IMR-90 (cell line): ENCODE data around the gene C2CD4D. TPM values are rescaled to one million over a fixed set of nuclear protein-coding genes. Genes with fewer than 3 reads are reported as not detected.

Experiments used
- ATAC-seq: fragments of 200-7000 bp; cut with Tn5 transposase; 2 replicates; pipeline ENCODE4 v1.9.1; 2020; ENCODE audit warnings: low read depth, mild to moderate bottlenecking, moderate library complexity
- BruUV-seq: library from RNA; stranded (reverse); fragments of 400-500 nt; replicated peaks from 2 replicates; lab custom pipeline; 2021; lab: Mats Ljungman, UMichigan
- CTCF ChIA-PET: fragments of 300-600 bp; formaldehyde crosslinking; extraction: SDS; loops from one replicate; lab custom pipeline; 2021; ENCODE audit warnings: antibody characterized with exemption; lab: Yijun Ruan, JAX
- POLR2A ChIA-PET: fragments of 300-600 bp; sonication (Branson Sonifier 250); formaldehyde crosslinking; loops from one replicate; lab custom pipeline; 2022; ENCODE audit warnings: antibody characterized with exemption; ENCODE audit not compliant: unreplicated experiment; lab: Charles Lee
- DNase-seq: peaks from one replicate; pipeline ENCODE4 v3.0.0; 2013
- H2AFZ ChIP-seq: replicated peaks from 2 replicates; pipeline ENCODE3; 2013; ENCODE audit warnings: low read length, mild to moderate bottlenecking; ENCODE audit not compliant: poor library complexity
- H2AK5ac ChIP-seq: 2 replicates; pipeline ENCODE4 v1.6.1; 2013; ENCODE audit warnings: low read depth, low read length, inconsistent platforms
- H2AK9ac ChIP-seq: replicated peaks from 2 replicates; pipeline ENCODE3; 2013; ENCODE audit warnings: mild to moderate bottlenecking, low read depth, low read length, moderate library complexity; ENCODE audit not compliant: poor library complexity
- H2BK120ac ChIP-seq: 2 replicates; pipeline ENCODE4 v1.6.1; 2013; ENCODE audit warnings: low read depth, low read length, inconsistent platforms
- H2BK15ac ChIP-seq: 3 replicates; pipeline ENCODE4 v1.6.1; 2013; ENCODE audit warnings: low read depth, low read length, inconsistent platforms
- H2BK20ac ChIP-seq: 2 replicates; pipeline ENCODE4 v1.6.1; 2013; ENCODE audit warnings: low read depth, mild to moderate bottlenecking, inconsistent platforms, low read length, moderate library complexity
- H2BK5ac ChIP-seq: 2 replicates; pipeline ENCODE4 v1.6.1; 2013; ENCODE audit warnings: mild to moderate bottlenecking, low read depth, low read length, inconsistent platforms; ENCODE audit not compliant: poor library complexity, severe bottlenecking
- H3K14ac ChIP-seq: replicated peaks from 2 replicates; pipeline ENCODE4 v1.6.1; 2013; ENCODE audit warnings: low read depth, low read length, inconsistent platforms
- H3K18ac ChIP-seq: 2 replicates; pipeline ENCODE4 v1.6.1; 2013; ENCODE audit warnings: low read depth, low read length, control low read depth
- H3K23ac ChIP-seq: 2 replicates; pipeline ENCODE4 v1.6.1; 2013; ENCODE audit warnings: low read depth, low read length, inconsistent platforms
- H3K27ac ChIP-seq: 2 replicates; pipeline ENCODE4 v1.5.1; 2013; ENCODE audit warnings: mild to moderate bottlenecking, control low read depth, low read length; ENCODE audit not compliant: insufficient read depth
- H3K27me3 ChIP-seq: 2 replicates; pipeline ENCODE4 v1.6.1; 2013; ENCODE audit warnings: low read length; ENCODE audit not compliant: control insufficient read depth, insufficient read depth
- H3K36me3 ChIP-seq: 2 replicates; pipeline ENCODE4 v1.6.1; 2013; ENCODE audit warnings: low read length, mixed read lengths; ENCODE audit not compliant: control insufficient read depth, insufficient read depth
- H3K4ac ChIP-seq: 2 replicates; pipeline ENCODE4 v1.6.1; 2013; ENCODE audit warnings: low read depth, low read length, inconsistent platforms
- H3K4me1 ChIP-seq: 2 replicates; pipeline ENCODE4 v1.6.1; 2013; ENCODE audit warnings: low read length, mixed read lengths; ENCODE audit not compliant: control insufficient read depth, insufficient read depth
- H3K4me2 ChIP-seq: 2 replicates; pipeline ENCODE4 v1.6.1; 2013; ENCODE audit warnings: low read depth, mild to moderate bottlenecking, control low read depth, low read length, moderate library complexity
- H3K4me3 ChIP-seq: 2 replicates; pipeline ENCODE4 v1.5.1; 2013; ENCODE audit warnings: low read depth, mild to moderate bottlenecking, control low read depth, low read length, moderate library complexity; ENCODE audit not compliant: insufficient read depth
- H3K56ac ChIP-seq: 2 replicates; pipeline ENCODE4 v1.6.1; 2013; ENCODE audit warnings: low read length, inconsistent platforms; ENCODE audit not compliant: insufficient read depth; ENCODE audit errors: extremely low read depth
- H3K79me1 ChIP-seq, 2 experiments: 2 replicates each; pipeline ENCODE4 v1.6.1; 2013; ENCODE audit warnings: low read length in 2 of 2, inconsistent platforms in 1 of 2, low read depth in 1 of 2
- H3K9ac ChIP-seq: 2 replicates; pipeline ENCODE4 v1.6.1; 2013; ENCODE audit warnings: low read depth, low read length, control low read depth
- H3K9me1 ChIP-seq: 2 replicates; pipeline ENCODE4 v1.6.1; 2013; ENCODE audit warnings: low read length, inconsistent platforms; ENCODE audit not compliant: insufficient read depth
- H3K9me3 ChIP-seq: 2 replicates; pipeline ENCODE4 v1.6.1; 2013; ENCODE audit warnings: low read length; ENCODE audit not compliant: control insufficient read depth, insufficient read depth
- H4K20me1 ChIP-seq: 2 replicates; pipeline ENCODE4 v1.6.1; 2013; ENCODE audit warnings: low read length, inconsistent platforms; ENCODE audit not compliant: insufficient read depth
- H4K5ac ChIP-seq: 2 replicates; pipeline ENCODE4 v1.6.1; 2013; ENCODE audit warnings: mild to moderate bottlenecking, low read depth, low read length, control low read depth
- H4K8ac ChIP-seq, 2 experiments: 2 replicates each; pipeline ENCODE4 v1.6.1; 2013; ENCODE audit warnings: low read depth in 2 of 2, low read length in 2 of 2, control low read depth in 1 of 2, inconsistent platforms in 1 of 2
- H4K91ac ChIP-seq: 2 replicates; pipeline ENCODE4 v1.6.1; 2013; ENCODE audit warnings: low read depth, low read length, inconsistent platforms; ENCODE audit not compliant: insufficient read depth
- CEBPB ChIP-seq: IDR thresholded peaks from 2 replicates; pipeline ENCODE4 v1.6.1; 2012; ENCODE audit warnings: low read depth, low read length, improper control_type of control experiment
- CHD1 ChIP-seq: IDR thresholded peaks from 2 replicates; pipeline ENCODE4 v1.6.1; 2012; ENCODE audit warnings: low read depth, low read length, improper control_type of control experiment
- CTCF ChIP-seq: conservative IDR thresholded peaks from 2 replicates; pipeline ENCODE4 v1.5.1; 2012; ENCODE audit warnings: mild to moderate bottlenecking, low read depth, low read length, improper control_type of control experiment
- ELK1 ChIP-seq: fragments of 150-350 bp; IDR thresholded peaks from 2 replicates; pipeline ENCODE4 v1.6.1; 2016; ENCODE audit warnings: low read depth, mild to moderate bottlenecking, low read length, moderate library complexity, borderline replicate concordance
- FOS ChIP-seq: fragments of 150-350 bp; IDR thresholded peaks from 2 replicates; pipeline ENCODE4 v1.6.1; 2016; ENCODE audit warnings: low read depth, low read length
- MAFK ChIP-seq: IDR thresholded peaks from 2 replicates; pipeline ENCODE4 v1.6.1; 2012; ENCODE audit warnings: low read depth, low read length, improper control_type of control experiment
- MAZ ChIP-seq: IDR thresholded peaks from 2 replicates; pipeline ENCODE4 v1.6.1; 2012; ENCODE audit warnings: low read depth, mild to moderate bottlenecking, low read length, improper control_type of control experiment, moderate library complexity, borderline replicate concordance
- MXI1 ChIP-seq: IDR thresholded peaks from 2 replicates; pipeline ENCODE4 v1.6.1; 2012; ENCODE audit warnings: low read depth, mild to moderate bottlenecking, low read length, moderate library complexity, borderline replicate concordance
- POLR2A ChIP-seq: IDR thresholded peaks from 2 replicates; pipeline ENCODE4 v1.6.1; 2012; ENCODE audit warnings: mild to moderate bottlenecking, low read depth, low read length
- RAD21 ChIP-seq: IDR thresholded peaks from 2 replicates; pipeline ENCODE4 v1.6.1; 2012; ENCODE audit warnings: low read length, improper control_type of control experiment
- RCOR1 ChIP-seq: IDR thresholded peaks from 2 replicates; pipeline ENCODE4 v1.6.1; 2012; ENCODE audit warnings: mild to moderate bottlenecking, low read length, improper control_type of control experiment; ENCODE audit not compliant: insufficient replicate concordance
- SMC3 ChIP-seq: fragments of 150-350 bp; IDR thresholded peaks from 2 replicates; pipeline ENCODE4 v1.6.1; 2016; ENCODE audit warnings: low read depth, mild to moderate bottlenecking, antibody characterized with exemption, low read length, moderate library complexity
- USF2 ChIP-seq: fragments of 150-350 bp; IDR thresholded peaks from 2 replicates; pipeline ENCODE4 v1.6.1; 2017; ENCODE audit warnings: mild to moderate bottlenecking, antibody characterized with exemption, low read length, low read depth
- WGBS, 2 experiments: methylation state at CpG; one replicate each; pipeline versions ENCODE4 v1.1.5 to v1.1.7; 2013; ENCODE audit warnings: missing lambda C conversion rate in 2 of 2; ENCODE audit not compliant: insufficient read length in 1 of 2; ENCODE audit errors: extremely low coverage in 2 of 2; 5-methylcytosine and 5-hydroxymethylcytosine counted together
- dilution Hi-C: fragments of 300-500 bp; cut with HindIII; formaldehyde crosslinking; loops from one replicate; pipeline ENCODE4 v1.14.3; 2018; ENCODE audit warnings: low sequenced_read_pairs; ENCODE audit not compliant: unreplicated experiment
- in situ Hi-C: fragments of 300-500 bp; cut with MboI; formaldehyde crosslinking; loops from 3 replicates; pipeline ENCODE4 v1.14.3; 2019; ENCODE audit warnings: low sequenced_read_pairs, inconsistent platforms, mixed read lengths
- intact Hi-C: fragments of 100-400 bp; cut with micrococcal nuclease; formaldehyde crosslinking; loops from 2 replicates; pipeline ENCODE4 v1.10.0; 2022
- polyA plus RNA-seq, 3 experiments: library from polyadenylated mRNA; depleted of rRNA; stranded (reverse); fragments of >200 nt; gene quantifications; 2 replicates each; pipeline ENCODE4 v1.2.3, GENCODE V29; 2012; ENCODE audit warnings: low replicate concordance in 1 of 3
- total RNA-seq: library from RNA; depleted of rRNA; stranded (reverse); fragments of >200 nt; gene quantifications from 2 replicates; pipeline ENCODE4 v1.2.3, GENCODE V29; 2012

C2CD4D gene
- total and polyA plus RNA-seq, 2 of the 4 experiments (the other 2 are of a cell fraction): not detected

GRCh38 chr1:151800830-151801229, 38.8 kb downstream of the C2CD4D start:
- no peaks in the 10 kb centered on the region for H3K9me3 ChIP-seq
- H3K79me1 ChIP-seq: no peaks in the 10 kb centered on the region
- H2BK120ac ChIP-seq: no peak overlapping the region
- H3K4me3 ChIP-seq: no peak overlapping the region
- no peaks in the 10 kb centered on the region for H4K20me1 ChIP-seq
- no peaks in the 10 kb centered on the region for H3K4me1 ChIP-seq
- H2AK5ac ChIP-seq: no peak overlapping the region
- TF ChIP-seq FOS (no peak), CHD1 (no peak), ELK1 (no peak), SMC3 (no peak), USF2 (no peak), POLR2A (no peak), RAD21 (no peak), CTCF (no peak), MAFK (no peak), MXI1 (no peak), RCOR1 (no peak), MAZ (no peak), CEBPB (no peak)
- no peak overlapping the region for H2AK9ac ChIP-seq
- intact Hi-C loops: no loop called here
- H3K9me1 ChIP-seq: no peaks in the 10 kb centered on the region
- no peak overlapping the region for H2BK15ac ChIP-seq
- H3K9ac ChIP-seq: no peak overlapping the region
- no peak overlapping the region for H3K18ac ChIP-seq
- ATAC-seq (no peak), DNase-seq (no peak)
- no peak overlapping the region for H3K56ac ChIP-seq
- no peak overlapping the region for H4K91ac ChIP-seq
- no peak overlapping the region for H3K4ac ChIP-seq
- H4K8ac ChIP-seq: no peak overlapping the region
- H3K27me3 ChIP-seq: peaks cover 86% of the 10 kb centered on the region
- ChIA-PET CTCF (no interaction called here), POLR2A (no interaction called here)
- no TSS peak for BruUV-seq
- H4K5ac ChIP-seq: no peak overlapping the region
- no peak overlapping the region for H2AFZ ChIP-seq
- H3K36me3 ChIP-seq: no peaks in the 10 kb centered on the region
- H2BK20ac ChIP-seq: no peak overlapping the region
- no peak overlapping the region for H2BK5ac ChIP-seq
- no peak overlapping the region for H3K27ac ChIP-seq
- no peak overlapping the region for H3K14ac ChIP-seq
- WGBS, 2 experiments: no CpG with 5 or more reads among the region's 8 CpGs
- in situ Hi-C loops: no loop called here
- H3K4me2 ChIP-seq: no peak overlapping the region
- dilution Hi-C loops: no loop called here
- no peak overlapping the region for H3K23ac ChIP-seq
